Skin of body (tissue), 2 donors: ENCODE results near the gene CCDC92. TPM values are rescaled to one million over a fixed set of nuclear protein-coding genes. Genes with fewer than 3 reads are reported as not detected.
"Not testable (repeated sequence)": the region's sequence is repeated elsewhere in the genome, so short reads cannot be mapped to it uniquely, and the experiment has no call there.

Experiments
- DNase-seq: peaks from one replicate; lab custom pipeline; 2025; lab: John Stamatoyannopoulos, UW
- total RNA-seq: library from RNA; depleted of rRNA; stranded (reverse); fragments of >200 nt; gene quantifications from one replicate; pipeline ENCODE4 v1.2.3, GENCODE V29; 2014

CCDC92 gene
- total RNA-seq, 1 donor from 2014 or later: 7.8 TPM

DNA sequence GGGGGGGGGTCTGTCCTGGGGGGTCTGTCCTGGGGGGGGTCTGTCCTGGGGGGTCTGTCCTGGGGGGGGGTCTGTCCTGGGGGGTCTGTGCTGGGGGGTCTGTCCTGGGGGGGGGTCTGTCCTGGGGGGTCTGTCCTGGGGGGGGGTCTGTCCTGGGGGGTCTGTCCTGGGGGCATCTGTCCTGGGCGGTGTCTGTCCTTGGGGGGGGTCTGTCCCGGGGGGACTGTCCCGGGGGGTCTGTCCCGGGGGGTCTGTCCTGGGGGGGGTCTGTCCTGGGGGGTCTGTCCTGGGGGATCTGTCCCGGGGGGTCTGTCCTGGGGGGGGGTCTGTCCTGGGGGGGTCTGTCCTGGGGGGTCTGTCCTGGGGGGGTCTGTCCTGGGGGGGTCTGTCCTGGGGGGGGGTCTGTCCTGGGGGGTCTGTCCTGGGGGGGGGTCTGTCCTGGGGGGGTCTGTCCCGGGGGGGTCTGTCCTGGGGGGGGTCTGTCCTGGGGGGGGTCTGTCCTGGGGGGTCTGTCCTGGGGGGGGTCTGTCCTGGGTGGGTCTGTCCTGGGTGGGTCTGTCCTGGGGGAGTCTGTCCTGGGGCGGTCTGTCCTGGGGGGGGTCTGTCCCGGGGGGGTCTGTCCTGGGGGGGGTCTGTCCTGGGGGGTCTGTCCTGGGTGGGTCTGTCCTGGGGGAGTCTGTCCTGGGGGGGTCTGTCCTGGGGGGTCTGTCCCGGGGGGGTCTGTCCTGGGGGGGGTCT is 60.8 kb downstream of the CCDC92 start:
- DNase-seq: not testable (repeated sequence)

DNA sequence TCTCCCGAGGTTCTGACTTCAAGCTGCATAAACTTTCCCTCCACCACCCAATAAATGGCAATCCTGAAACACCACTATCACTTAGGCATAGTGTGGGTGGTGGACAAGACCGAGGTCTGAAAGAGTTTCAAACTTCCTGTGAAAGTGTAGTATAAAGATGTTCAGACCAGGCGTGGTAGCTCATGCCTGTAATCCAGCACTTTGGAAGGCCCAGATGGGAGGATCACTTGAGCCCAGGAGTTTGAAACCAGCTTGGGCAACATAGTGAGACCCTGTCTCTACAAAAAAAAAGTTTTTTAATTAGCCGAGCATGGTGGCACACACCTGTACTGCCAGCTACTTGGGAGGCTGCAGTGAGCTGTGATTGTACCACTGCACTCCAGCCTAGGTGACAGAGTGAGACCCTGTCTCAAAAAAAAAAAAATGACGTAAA is 61.9 kb downstream of the CCDC92 start:
- no peak for DNase-seq

- DNase-seq: no peak
These were observed 62.6 kb downstream of the CCDC92 start for GRCh38 chr12:123910057-123910456.

DNA sequence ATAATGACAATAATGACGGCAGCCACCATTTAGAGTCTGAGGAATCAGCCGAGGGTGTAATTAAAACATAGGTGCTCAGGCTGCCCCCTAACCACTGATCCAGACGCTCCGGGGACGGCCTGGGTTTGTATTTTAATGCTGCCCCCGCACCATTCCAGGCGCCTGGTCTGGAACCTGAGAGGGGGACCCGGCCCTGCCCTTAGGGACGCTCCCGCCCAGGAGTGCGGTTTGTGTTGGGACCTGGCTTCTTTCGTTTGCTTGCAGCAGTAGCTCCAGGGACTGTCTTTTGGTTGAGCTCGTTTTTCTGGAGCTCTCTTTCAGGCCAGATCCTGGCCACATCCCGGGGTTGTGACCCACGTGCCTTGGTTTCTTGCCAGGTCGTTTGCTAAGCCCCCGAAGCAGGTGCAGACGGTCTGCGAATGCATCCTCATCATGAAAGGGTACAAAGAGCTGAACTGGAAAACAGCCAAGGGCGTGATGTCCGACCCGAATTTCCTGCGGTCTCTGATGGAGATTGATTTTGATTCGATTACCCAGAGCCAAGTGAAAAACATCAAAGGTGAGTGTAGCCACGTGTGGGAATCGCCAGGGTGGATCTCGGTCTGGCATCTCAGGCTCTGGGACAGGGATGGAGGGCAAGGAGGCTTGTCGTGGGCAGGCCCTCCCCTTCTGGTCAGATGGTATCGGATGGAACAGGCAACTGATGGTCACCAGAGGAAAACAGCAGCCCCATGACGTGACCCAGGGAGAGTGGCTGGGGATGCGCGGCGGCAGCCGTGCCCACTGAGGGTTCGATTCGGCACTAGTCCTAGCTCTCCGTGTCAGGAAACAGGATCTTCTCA is 63.5 kb downstream of the CCDC92 start:
- no peak for DNase-seq

DNA sequence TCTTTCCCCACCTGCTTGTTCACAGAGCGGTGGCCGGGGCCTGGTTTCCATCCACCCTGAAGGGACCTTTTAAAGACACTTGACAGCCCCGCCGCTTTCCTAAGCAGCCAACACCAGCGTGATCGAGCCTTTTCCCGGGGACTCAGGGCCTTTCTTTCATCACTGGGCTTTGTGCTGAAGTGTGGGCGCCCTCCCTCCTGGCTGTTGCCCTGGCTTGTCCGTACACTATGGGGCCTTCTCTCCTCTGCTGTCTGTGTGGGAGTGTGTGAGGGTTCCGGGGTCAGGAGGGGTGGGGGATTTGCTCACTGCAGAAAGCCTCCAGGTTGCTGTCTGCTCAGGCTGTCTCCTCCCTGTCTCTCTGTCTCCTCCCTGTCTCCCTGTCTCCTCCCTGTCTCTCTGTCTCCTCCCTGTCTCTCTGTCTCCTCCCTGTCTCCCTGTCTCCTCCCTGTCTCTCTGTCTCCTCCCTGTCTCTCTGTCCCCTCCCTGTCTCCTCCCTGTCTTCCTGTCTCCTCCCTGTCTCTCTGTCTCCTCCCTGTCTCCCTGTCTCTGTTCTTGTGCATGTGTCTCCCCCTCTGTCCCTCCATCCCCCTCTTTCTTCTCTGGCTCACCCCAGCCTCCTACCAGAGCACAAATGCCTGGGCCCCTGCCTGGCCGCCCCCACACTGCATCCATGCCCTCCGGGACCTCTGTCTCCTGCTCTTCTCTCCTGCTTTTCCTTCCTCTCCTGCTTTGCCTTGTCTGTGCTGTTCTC is 64.7 kb downstream of the CCDC92 start:
- no peak for DNase-seq

DNA sequence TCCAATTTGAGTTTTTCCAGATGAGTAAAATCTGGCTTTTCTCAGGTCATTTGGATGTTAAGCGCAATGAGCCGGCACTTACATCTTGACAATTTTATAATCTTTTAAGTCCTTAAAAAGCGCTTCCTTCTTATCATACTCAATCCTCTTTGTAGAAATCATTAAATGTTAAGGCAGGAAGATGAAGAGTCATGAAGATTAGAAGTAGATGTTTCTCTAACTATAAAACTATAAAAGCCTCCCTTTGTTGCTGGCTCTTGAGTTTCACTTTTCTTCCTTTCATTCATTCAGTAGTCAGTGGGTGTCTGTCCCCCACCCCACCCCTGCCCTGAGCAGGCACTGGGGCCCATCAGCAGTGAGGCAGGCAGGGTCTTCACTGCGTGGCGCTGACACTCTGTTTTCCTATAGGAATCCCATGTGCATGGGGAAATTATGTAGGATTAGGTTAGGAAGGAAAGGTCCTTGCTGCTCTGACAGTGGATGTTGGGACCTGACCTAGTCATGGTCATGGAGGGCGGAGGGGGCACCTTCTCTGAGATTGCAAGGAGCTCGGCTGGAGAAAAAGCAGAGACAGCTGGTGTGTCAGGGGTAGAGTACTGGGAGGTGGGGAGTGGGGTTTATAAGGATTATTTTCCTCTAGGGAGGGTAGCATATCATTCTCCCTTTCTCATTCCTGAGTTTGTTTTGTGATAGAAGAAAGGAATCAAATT is 65.8 kb downstream of the CCDC92 start:
- no peak for DNase-seq

- DNase-seq: no peak
These were observed 67.2 kb downstream of the CCDC92 start for GRCh38 chr12:123905319-123905925.

- no peak for DNase-seq
These were observed 69.1 kb downstream of the CCDC92 start for GRCh38 chr12:123903301-123904065.

- no peak for DNase-seq
These were observed 69.8 kb downstream of the CCDC92 start for GRCh38 chr12:123902821-123903220.

- DNase-seq: no peak
These were observed 71.7 kb downstream of the CCDC92 start for GRCh38 chr12:123900871-123901376.

- no peak for DNase-seq
These were observed 73.3 kb downstream of the CCDC92 start for GRCh38 chr12:123899368-123899767.

DNA sequence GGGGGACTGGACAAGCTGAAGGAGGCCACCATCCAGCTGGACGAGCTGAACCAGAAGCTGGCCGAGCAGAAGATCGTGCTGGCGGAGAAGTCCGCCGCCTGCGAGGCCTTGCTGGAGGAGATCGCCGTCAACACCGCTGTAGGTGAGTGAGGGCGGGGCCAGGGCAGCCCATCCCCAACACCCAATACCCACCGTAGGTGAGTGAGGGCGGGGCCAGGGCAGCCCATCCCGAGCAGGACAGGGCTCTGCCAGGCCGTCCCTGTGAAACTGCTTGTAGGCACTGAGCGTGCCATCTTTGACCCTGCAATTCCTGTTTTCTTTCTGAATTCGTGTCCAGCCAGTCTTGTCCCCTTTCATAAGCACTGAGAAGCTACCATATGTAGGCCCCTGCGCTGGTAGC is 74.0 kb downstream of the CCDC92 start:
- no peak for DNase-seq

DNA sequence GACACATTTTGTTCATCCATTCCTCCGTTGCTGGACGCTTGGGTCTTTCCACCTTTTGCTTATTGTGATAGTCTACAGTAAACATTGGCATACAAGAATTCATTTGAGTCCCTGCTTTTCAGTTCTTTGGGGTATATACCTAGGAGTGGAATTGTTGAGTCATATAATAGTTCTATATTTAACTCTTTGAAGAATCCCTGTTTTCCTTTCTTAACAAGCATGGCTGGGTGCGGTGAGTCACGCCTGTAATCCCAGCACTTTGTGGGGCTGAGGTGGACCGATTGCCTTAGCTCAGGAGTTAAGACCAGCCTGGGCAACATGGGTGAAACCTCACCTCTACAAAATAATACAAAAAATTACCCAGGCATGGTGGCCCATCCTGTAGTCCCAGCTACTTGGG is 75.4 kb downstream of the CCDC92 start:
- no peak for DNase-seq

- peak; percentile 93 for DNase-seq
These were observed 75.9 kb downstream of the CCDC92 start for GRCh38 chr12:123896767-123897166.

DNA sequence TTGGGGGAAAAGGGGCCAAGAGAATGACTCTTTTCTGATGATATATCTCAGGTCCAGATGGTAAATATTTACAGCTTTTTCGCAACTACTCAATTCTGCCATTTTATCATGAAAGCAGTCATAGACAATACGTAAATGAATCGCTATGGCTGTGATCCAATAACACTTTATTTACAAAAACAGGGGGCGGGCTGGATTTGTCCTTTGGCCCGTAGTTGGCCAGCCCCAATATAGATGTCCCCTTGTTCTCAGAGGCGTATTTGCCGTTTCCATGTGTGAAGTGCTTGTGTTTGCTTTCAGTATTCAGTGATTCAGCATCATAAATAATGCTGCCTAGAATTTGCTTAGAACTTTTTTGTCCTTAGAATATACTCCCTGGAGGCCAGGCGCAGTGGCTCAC is 77.2 kb downstream of the CCDC92 start:
- no peak for DNase-seq

DNA sequence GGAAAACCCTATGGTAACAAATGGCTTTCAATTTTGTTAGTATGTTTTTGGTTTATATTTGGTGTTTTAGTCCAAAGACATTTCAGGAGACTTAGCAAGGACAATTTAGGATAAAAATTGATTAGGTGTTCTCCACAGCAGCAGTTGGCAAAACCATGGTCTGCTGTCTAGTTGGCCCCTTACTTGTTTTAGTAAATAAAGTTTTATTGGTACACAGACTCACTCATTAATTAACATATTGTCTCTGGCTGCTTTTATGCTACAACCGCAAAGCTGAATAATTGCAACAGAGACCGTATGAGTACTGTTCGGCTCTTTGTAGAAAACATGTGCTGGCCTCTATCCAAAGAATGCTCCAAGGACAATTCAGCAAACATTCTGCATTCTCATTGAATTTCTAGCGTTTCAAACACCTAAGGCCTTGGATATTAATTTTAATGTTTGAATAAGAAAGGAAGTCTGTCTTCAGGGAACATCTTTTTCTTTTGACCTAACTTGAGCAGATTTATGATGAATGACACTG is 77.7 kb downstream of the CCDC92 start:
- DNase-seq: no peak

GRCh38 chr12:123893276-123893675 is 79.4 kb downstream of the CCDC92 start:
- DNase-seq: no peak

DNA sequence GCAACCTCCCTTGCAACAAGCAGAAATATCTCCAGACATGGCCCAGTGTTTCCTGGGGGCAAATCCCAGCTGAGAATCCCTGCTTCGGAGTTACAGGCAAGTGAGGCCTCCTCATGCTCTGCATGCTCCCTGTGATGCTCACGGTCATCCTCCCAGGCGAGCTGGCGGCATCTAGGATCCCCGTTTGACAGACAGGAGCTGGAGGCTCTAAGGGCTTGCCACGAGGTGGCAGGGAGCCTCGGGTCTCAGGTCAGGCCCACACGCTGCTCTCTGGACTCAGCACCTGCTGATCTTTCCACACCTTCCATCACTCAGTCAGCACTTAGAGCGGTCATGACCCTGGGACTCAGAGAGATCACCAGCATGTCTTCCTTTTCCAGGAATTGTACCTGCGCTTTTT is 79.8 kb downstream of the CCDC92 start:
- no peak for DNase-seq

GRCh38 chr12:123892180-123892559 is 80.5 kb downstream of the CCDC92 start:
- DNase-seq: no peak
